ENCODE results near the gene ONECUT2.

ONECUT2 gene

GRCh38 chr18:57529151-57529550 is 94.0 kb downstream of the ONECUT2 start:
- no peak for DNase-seq (ENCODE audit: low read depth, low spot score)

GRCh38 chr18:57533006-57533867 is 98.1 kb downstream of the ONECUT2 start:
- DNase-seq (ENCODE audit: low read depth, low spot score), result no peak

GRCh38 chr18:57533868-57534510 is 98.8 kb downstream of the ONECUT2 start:
- DNase-seq (ENCODE audit: low read depth, low spot score), result no peak

- DNase-seq (ENCODE audit: low read depth, low spot score), result no peak
These were observed 99.3 kb downstream of the ONECUT2 start for GRCh38 chr18:57534511-57534909.

- DNase-seq (ENCODE audit: low read depth, low spot score), result no peak
These were observed 103.4 kb downstream of the ONECUT2 start for GRCh38 chr18:57538614-57539013.

GRCh38 chr18:57539702-57540101 is 104.5 kb downstream of the ONECUT2 start:
- DNase-seq (ENCODE audit: low read depth, low spot score), result no peak
